GM21526 (cell line): ENCODE results near the gene DMWD.
"Not testable (repeated sequence)": the region's sequence is repeated elsewhere in the genome, so short reads cannot be mapped to it uniquely, and the experiment has no call there.

ENCODE experiments used
- ATAC-seq: cut with Tn5 transposase; IDR thresholded peaks from one replicate; pipeline ENCODE4 v1.9.1; 2021; ENCODE audit warnings: moderate library complexity; ENCODE audit not compliant: unreplicated experiment, low FRiP score

Gene DMWD

GRCh38 chr19:45817010-45817724 is 24.5 kb upstream of the DMWD start:
- peak; percentile 60 for ATAC-seq

GRCh38 chr19:45816236-45817009 is 23.8 kb upstream of the DMWD start:
- ATAC-seq: no peak

- no peak for ATAC-seq
Observed at GRCh38 chr19:45815481-45816216, 23.0 kb upstream of the DMWD start.

- no peak for ATAC-seq
Observed at GRCh38 chr19:45814851-45815480, 22.3 kb upstream of the DMWD start, which contains the start of gene RSPH6A. TSS of gene RSPH6A (minus strand) at chr19:45815308. CDS start at chr19:45815176, 132 bp downstream.

GRCh38 chr19:45814166-45814780 is 21.6 kb upstream of the DMWD start:
- no peak for ATAC-seq

- ATAC-seq: no peak
Observed at GRCh38 chr19:45812297-45812696, 19.7 kb upstream of the DMWD start.

- ATAC-seq: no peak
Observed at GRCh38 chr19:45809643-45810159, 17.1 kb upstream of the DMWD start.

GRCh38 chr19:45805719-45806118 is 13.1 kb upstream of the DMWD start:
- ATAC-seq: no peak

- ATAC-seq: no peak
Observed at GRCh38 chr19:45804959-45805230, 12.2 kb upstream of the DMWD start.

- no peak for ATAC-seq
Observed at GRCh38 chr19:45804140-45804958, 11.7 kb upstream of the DMWD start.

GRCh38 chr19:45801603-45802175 is 9.0 kb upstream of the DMWD start:
- no peak for ATAC-seq

- no peak for ATAC-seq
Observed at GRCh38 chr19:45800070-45800553, 7.5 kb upstream of the DMWD start.

- ATAC-seq: not testable (repeated sequence)
Observed at GRCh38 chr19:45799541-45799940, 6.9 kb upstream of the DMWD start.

GRCh38 chr19:45798995-45799517 is 6.4 kb upstream of the DMWD start:
- ATAC-seq: no peak

- ATAC-seq: no peak
Observed at GRCh38 chr19:45794627-45795026, 2.0 kb upstream of the DMWD start.

- ATAC-seq: no peak
Observed at GRCh38 chr19:45793876-45794275, 1.2 kb upstream of the DMWD start.

- no peak for ATAC-seq
Observed at GRCh38 chr19:45793178-45793564, 526 bp upstream of the DMWD start.

- ATAC-seq: no peak
Observed at GRCh38 chr19:45791744-45792469, 738 bp downstream of the DMWD start.
